Tongue (tissue), 2 donors: ENCODE measurements around the gene DGCR6L. TPM values are rescaled to one million over a fixed set of nuclear protein-coding genes. Genes with fewer than 3 reads are reported as not detected.
A peak's percentile ranks its signal among the peaks of the same experiment; 100 is the strongest.
"Not testable (repeated sequence)": the region's sequence is repeated elsewhere in the genome, so short reads cannot be mapped to it uniquely, and the experiment has no call there.

ENCODE experiments used
- DNase-seq: peaks from one replicate; pipeline ENCODE4 v3.0.0-alpha.2; 2015
- total RNA-seq: library from RNA; depleted of rRNA; stranded (reverse); fragments of >200 nt; gene quantifications from one replicate; pipeline ENCODE4 v1.2.3, GENCODE V29; 2014

Gene DGCR6L
- total RNA-seq, 1 donor from 2014 or later = 37.6 TPM

GRCh38 chr22:20308806-20309650 is 10.8 kb downstream of the DGCR6L start:
- DNase-seq = peak; percentile 53

- DNase-seq = not testable (repeated sequence)
Observed at GRCh38 chr22:20307448-20308447, 12.1 kb downstream of the DGCR6L start.

- not testable (repeated sequence) for DNase-seq
Observed at GRCh38 chr22:20306646-20307447, 13.0 kb downstream of the DGCR6L start.

- DNase-seq = no peak
Observed at GRCh38 chr22:20305894-20306645, 13.8 kb downstream of the DGCR6L start.

GRCh38 chr22:20305230-20305893 is 14.5 kb downstream of the DGCR6L start:
- not testable (repeated sequence) for DNase-seq

GRCh38 chr22:20304646-20305045 is 15.2 kb downstream of the DGCR6L start:
- DNase-seq = no peak

- not testable (repeated sequence) for DNase-seq
Observed at GRCh38 chr22:20303229-20303534, 16.7 kb downstream of the DGCR6L start.

GRCh38 chr22:20302438-20303228 is 17.2 kb downstream of the DGCR6L start:
- no peak for DNase-seq

- peak; percentile 54 for DNase-seq
Observed at GRCh38 chr22:20299746-20300136, 20.1 kb downstream of the DGCR6L start.

GRCh38 chr22:20298803-20299745 is 20.8 kb downstream of the DGCR6L start:
- DNase-seq = peak; percentile 90

GRCh38 chr22:20298110-20298802 is 21.6 kb downstream of the DGCR6L start:
- no peak for DNase-seq

GRCh38 chr22:20297414-20298109 is 22.3 kb downstream of the DGCR6L start:
- no peak for DNase-seq

- no peak for DNase-seq
Observed at GRCh38 chr22:20296598-20296997, 23.3 kb downstream of the DGCR6L start.

- no peak for DNase-seq
Observed at GRCh38 chr22:20295262-20296064, 24.4 kb downstream of the DGCR6L start.

- DNase-seq = no peak
Observed at GRCh38 chr22:20292673-20293232, 27.1 kb downstream of the DGCR6L start.

GRCh38 chr22:20292108-20292507 is 27.8 kb downstream of the DGCR6L start:
- no peak for DNase-seq
